Heart right ventricle (tissue), 16 donors: ENCODE measurements around the gene SIGLEC14. TPM values are rescaled to one million over a fixed set of nuclear protein-coding genes. Genes with fewer than 3 reads are reported as not detected.

Experiments used
- ATAC-seq, 8 donors: fragments of 200-7000 bp; cut with Tn5 transposase; one replicate each; pipeline ENCODE4 v1.9.1; 2020; ENCODE audit warnings: mild to moderate bottlenecking in 8 of 8, moderate library complexity in 8 of 8, moderate number of reproducible peaks in 1 of 8
- DNase-seq, 2 donors: peaks; one replicate each; pipeline ENCODE4 v3.0.0-alpha.2; 2020
- H3K27ac ChIP-seq, 10 donors: fragments of 200-600 bp; sonication (generic) in 2 of 10; one replicate each; pipeline versions ENCODE4 v1.5.0 to v1.8.0; 2020 to 2022; ENCODE audit warnings: mild to moderate bottlenecking in 3 of 10
- H3K27me3 ChIP-seq, 7 donors: fragments of 200-600 bp; one replicate each; pipeline ENCODE4 v1.8.0; 2021 to 2022; ENCODE audit warnings: mild to moderate bottlenecking in 2 of 7
- H3K36me3 ChIP-seq, 9 donors: fragments of 200-600 bp; sonication (generic) in 1 of 9; one replicate each; pipeline versions ENCODE4 v1.5.0 to v1.8.0; 2020 to 2022; ENCODE audit warnings: mild to moderate bottlenecking in 2 of 9
- H3K4me1 ChIP-seq, 9 donors: fragments of 200-600 bp; sonication (generic) in 1 of 9; one replicate each; pipeline versions ENCODE4 v1.5.0 to v1.8.0; 2020 to 2022; ENCODE audit warnings: mild to moderate bottlenecking in 4 of 9
- H3K4me3 ChIP-seq, 10 donors: fragments of 200-600 bp; sonication (generic) in 2 of 10; one replicate each; pipeline versions ENCODE4 v1.5.0 to v1.8.0; 2020 to 2022; ENCODE audit warnings: mild to moderate bottlenecking in 7 of 10, moderate library complexity in 2 of 10
- H3K9me3 ChIP-seq, 11 donors: fragments of 200-600 bp in 10 of 11; sonication (generic) in 2 of 11; one replicate each; pipeline versions ENCODE4 v1.5.0 to v1.8.0; 2013 to 2022; ENCODE audit warnings: mild to moderate bottlenecking in 2 of 11, control low read depth in 1 of 11, moderate library complexity in 1 of 11
- CTCF ChIP-seq, 9 donors: fragments of 200-600 bp; sonication (generic) in 2 of 9; IDR thresholded peaks; one replicate each; pipeline versions ENCODE4 v1.5.0 to v1.8.0; 2021 to 2022; ENCODE audit warnings: antibody characterized with exemption in 9 of 9, mild to moderate bottlenecking in 5 of 9, moderate library complexity in 1 of 9
- WGBS, 2 donors: extraction: QIAGEN DNeasy Blood & Tissue Kit; methylation state at CpG; one replicate each; pipeline ENCODE4 v1.1.7; 2013; ENCODE audit warnings: inconsistent platforms in 1 of 2; 5-methylcytosine and 5-hydroxymethylcytosine counted together
- intact Hi-C, 10 donors: fragments of 100-400 bp; cut with DNase I; formaldehyde crosslinking; loops; one replicate each; pipeline versions ENCODE4 v1.11.1 to v1.14.2; 2022
- polyA plus RNA-seq, 2 donors: library from polyadenylated mRNA; stranded (reverse); fragments of 200-250 nt; gene quantifications; one replicate each; pipeline ENCODE4 v1.2.3, GENCODE V29; 2013
- total RNA-seq, 10 donors: library from RNA; stranded (reverse); fragmentation: NEBNext Ultra II Directional in 3 of 10; extraction: Animal tissue kit (Norgen Biotek cat#: 25700) in 3 of 10; gene quantifications; one replicate each; pipeline versions ENCODE4 v1.2.1 to v1.2.4, GENCODE V29; 2021 to 2023
- donor health status: Arrhythmogenic right ventricular cardiomyopathy.
- donor health status: ischemic (EF 13 %, LVEDD 7.1; RV severe dilation, severe dysfunction).
- donor health status: healthy with polysubstance abuse.
- donor health status: DM: no; HTN: yes; CAD: no.
- donor health status: DM: no; HTN: no; CAD: no.
- donor health status: ischemic (EF 25% LVEDD 6.9; RV normal size, moderate dysfunction).
- donor health status: ischemic (EF 25% LVEDD 5.7; RV mildly dilated, moderate dysfunction).
- donor health status: healthy.
- donor health status: DM: yes; HTN: yes; CAD: no.
- donor health status: Ischemic cardiomyopathy.
- donor health status: ischemic (EF 35%, LVEDD 5.7; RV mildly dilated, moderate dysfunction).
- donor health status: nonischemic (EF 11% LVEDD 7.7; RV severe dilation, severe dysfunction).
- donor health status: DM: yes; HTN: yes; CAD: no.
- donor health status: PGD.
- donor health status: ischemic (EF 29% LVEDD 5.4; RV normal size, mild dysfunction).
- donor health status: nonischemic (EF 23%, LVEDD 6.1; RV moderate dilation, normal function).

Gene SIGLEC14
- total and polyA plus RNA-seq, 12 donors, result 0.37 to 9.6 (median 1.2) TPM; not detected in 1

GRCh38 chr19:51688671-51689571, 42.3 kb upstream of the SIGLEC14 start:
- ATAC-seq (peak; percentile 88 to 94 (median 89)), DNase-seq (peak; percentile 93 to 96)
- Histone ChIP-seq H3K27ac (peak overlapping the region; percentile 93 to 100 (median 97)), H3K4me1 (peaks cover 8 to 51% (median 40%) of the 10 kb centered on the region in 9 donors), H3K4me3 (peak overlapping the region; percentile 63 to 100 (median 90)), H3K27me3 (peaks cover 0 to 30% (median 0%) of the 10 kb centered on the region in 7 donors), H3K9me3 (no peaks in the 10 kb centered on the region), H3K36me3 (peaks cover 0 to 19% (median 0%) of the 10 kb centered on the region in 9 donors)
- intact Hi-C loops, result loop anchor here in 4 of 10 donors (5.0 to 10.0 kb wide), 3 partner anchors 108 to 318 kb away; partner anchors contain the start of genes FPR3 (in 2 of the 4) and ZNF615 (in 1 of the 4)
- TF ChIP-seq CTCF (IDR thresholded peaks at IDR 0.05), result peak in 4 of 9 donors; percentile 10 to 31 (median 24)
- WGBS, 2 donors, result 1% methylated on average over 32 to 60 of the region's 63 CpGs

GRCh38 chr19:51687791-51688670, 41.4 kb upstream of the SIGLEC14 start:
- peak overlapping the region; percentile 63 to 100 (median 90) for H3K4me3 ChIP-seq
- ATAC-seq (peak; percentile 13 to 66 (median 52)), DNase-seq (peak; percentile 70 to 74)
- intact Hi-C loops, result loop anchor here in 4 of 10 donors (5.0 to 10.0 kb wide), 3 partner anchors 109 to 319 kb away; partner anchors contain the start of genes FPR3 (in 2 of the 4) and ZNF615 (in 1 of the 4)
- no peaks in the 10 kb centered on the region for H3K9me3 ChIP-seq
- peaks cover 0 to 30% (median 0%) of the 10 kb centered on the region in 7 donors for H3K27me3 ChIP-seq
- no peak for TF ChIP-seq CTCF (IDR thresholded peaks at IDR 0.05)
- H3K27ac ChIP-seq, result peak overlapping the region; percentile 80 to 100 (median 96)
- WGBS, 2 donors, result 4 to 5% methylated on average over 22 of the region's 22 CpGs
- peaks cover 0 to 10% (median 0%) of the 10 kb centered on the region in 9 donors for H3K36me3 ChIP-seq
- H3K4me1 ChIP-seq, result peaks cover 8 to 46% (median 34%) of the 10 kb centered on the region in 9 donors

DNA sequence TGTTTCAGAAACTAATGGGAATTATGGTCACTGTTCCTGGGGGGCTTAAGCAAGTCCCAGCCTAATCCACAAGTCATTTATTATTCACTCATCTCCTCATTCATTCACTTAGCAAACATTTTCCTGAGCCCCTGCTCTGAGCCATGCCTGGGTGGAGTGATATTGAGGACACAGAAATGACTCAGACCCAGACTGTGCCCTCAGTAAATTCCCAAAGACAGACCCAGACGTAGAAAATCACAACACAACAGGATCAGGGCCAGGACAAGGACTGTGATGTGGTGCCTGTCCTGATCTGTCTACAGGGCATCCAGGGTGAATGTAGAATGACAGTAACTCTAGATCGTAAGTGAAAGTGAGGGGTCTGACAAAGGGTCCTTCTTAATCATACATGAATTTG, 39.5 kb upstream of the SIGLEC14 start:
- no peaks in the 10 kb centered on the region for H3K36me3 ChIP-seq
- no peaks in the 10 kb centered on the region for H3K9me3 ChIP-seq
- H3K27ac ChIP-seq, result peak overlapping the region in 1 of 10 donors; percentile 97
- no peak for TF ChIP-seq CTCF (IDR thresholded peaks at IDR 0.05)
- H3K27me3 ChIP-seq, result peaks cover 0 to 30% (median 0%) of the 10 kb centered on the region in 7 donors
- DNase-seq, result no peak
- ATAC-seq, result no peak
- no peak overlapping the region for H3K4me3 ChIP-seq
- peaks cover 2 to 27% (median 17%) of the 10 kb centered on the region in 9 donors for H3K4me1 ChIP-seq
- WGBS, 2 donors, result 62 to 81% methylated on average over 2 of the region's 2 CpGs
- intact Hi-C loops, result loop anchor here in 4 of 10 donors (5.0 to 10.0 kb wide), 3 partner anchors 111 to 321 kb away; partner anchors contain the start of genes FPR3 (in 2 of the 4) and ZNF615 (in 1 of the 4)
